DMS 273 treated with DMSO at 0.1 percent for 48 hours (cell line): ENCODE results near the gene RBMXL2.

Experiments used
- DNase-seq: peaks from one replicate; lab custom pipeline; 2025; lab: John Stamatoyannopoulos, UW

RBMXL2 gene

DNA sequence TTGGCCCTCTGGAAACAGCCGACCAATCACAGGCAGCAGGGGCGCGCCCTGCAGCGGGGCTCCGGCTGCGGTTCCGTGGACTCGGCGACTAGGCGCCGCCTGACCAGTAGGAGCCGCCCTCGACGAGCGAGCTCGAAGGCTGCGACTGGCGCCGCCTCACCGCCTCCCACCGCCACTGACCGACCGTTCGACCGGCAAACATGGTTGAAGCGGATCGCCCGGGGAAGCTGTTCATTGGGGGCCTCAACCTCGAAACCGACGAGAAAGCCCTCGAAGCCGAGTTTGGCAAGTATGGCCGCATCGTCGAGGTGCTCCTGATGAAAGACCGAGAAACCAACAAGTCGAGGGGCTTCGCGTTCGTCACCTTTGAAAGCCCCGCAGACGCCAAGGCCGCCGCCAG is at the start of gene RBMXL2:
TSS of gene RBMXL2 (plus strand) at position 78 of the 400 bp plus-strand sequence. CDS start at position 201, 123 bp downstream.
- no peak for DNase-seq

GRCh38 chr11:7046474-7047175 is 42.2 kb upstream of the RBMXL2 start:
- DNase-seq = no peak

DNA sequence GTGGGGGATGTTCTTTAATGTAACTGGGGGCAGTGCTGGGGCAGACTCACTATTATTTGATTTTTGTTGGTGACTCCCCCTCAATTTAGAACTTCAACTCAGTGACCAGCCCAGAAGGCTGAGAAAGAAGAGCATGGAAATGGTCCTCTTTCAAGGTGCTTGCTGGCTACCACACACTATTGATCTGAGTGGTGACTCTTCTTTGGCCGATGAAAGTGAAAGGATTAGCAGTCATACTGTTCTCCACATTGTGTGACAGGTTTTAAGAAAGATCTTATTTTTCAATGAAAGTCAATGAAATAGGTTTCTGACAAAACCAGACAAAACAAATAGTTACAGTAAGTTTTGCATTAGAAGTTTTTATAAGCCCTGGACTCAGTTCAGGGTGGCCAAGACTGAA is 38.6 kb upstream of the RBMXL2 start:
- DNase-seq = no peak

DNA sequence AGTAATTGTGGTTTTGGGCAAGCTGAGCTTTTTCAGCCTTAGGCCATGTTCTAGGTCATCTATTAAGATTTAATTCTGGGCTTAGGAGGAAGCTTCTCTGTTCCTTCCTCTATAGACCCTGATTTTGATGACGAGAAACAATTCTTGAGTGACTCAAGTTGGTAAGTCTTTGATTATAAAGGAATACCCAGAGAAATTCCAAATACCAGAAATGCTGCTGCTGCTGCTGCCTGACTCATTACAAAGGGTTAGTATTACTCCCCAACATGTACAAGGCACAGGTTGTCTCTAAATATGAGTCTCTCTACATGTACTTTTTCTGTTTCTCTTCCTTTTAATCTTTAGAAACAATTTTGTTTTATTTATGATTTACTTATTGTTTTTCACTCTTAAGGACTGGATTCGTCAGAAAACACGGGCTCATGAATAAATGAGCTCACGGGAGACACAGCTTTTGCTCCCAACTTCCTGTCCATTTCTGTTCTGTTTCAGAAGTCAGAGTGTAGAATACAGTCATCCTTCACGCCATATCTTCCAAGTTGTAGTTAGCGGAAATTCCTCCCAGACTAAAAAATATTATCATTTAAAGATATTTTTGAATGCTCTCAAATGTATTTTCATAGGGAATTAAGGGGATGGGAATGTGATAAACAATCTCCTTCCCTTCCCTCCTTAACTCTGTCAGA is 31.8 kb upstream of the RBMXL2 start:
- no peak for DNase-seq

DNA sequence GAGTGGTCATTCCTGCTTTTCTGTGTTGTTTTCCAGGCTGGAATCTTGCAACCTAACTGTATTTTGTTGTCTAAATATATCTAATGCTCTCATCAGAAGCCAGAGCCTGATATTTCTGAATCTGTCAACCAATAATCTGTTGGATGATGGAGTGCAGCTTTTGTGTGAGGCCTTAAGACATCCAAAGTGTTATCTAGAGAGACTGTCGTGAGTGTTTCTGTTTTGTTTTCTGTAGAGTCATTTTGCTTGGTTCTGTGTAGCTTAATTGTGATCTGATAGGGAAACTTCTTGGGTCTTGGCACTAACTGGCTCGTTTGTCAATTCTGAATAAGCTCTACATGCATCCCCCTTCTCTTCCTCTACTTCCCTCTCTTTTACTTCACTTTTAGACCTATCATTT is 31.2 kb upstream of the RBMXL2 start:
- DNase-seq = no peak

- no peak for DNase-seq
Observed at GRCh38 chr11:7060868-7061267, 27.9 kb upstream of the RBMXL2 start.

- DNase-seq = no peak
Observed at GRCh38 chr11:7062534-7062933, 26.3 kb upstream of the RBMXL2 start.

GRCh38 chr11:7072401-7073028 is 16.3 kb upstream of the RBMXL2 start:
- no peak for DNase-seq

DNA sequence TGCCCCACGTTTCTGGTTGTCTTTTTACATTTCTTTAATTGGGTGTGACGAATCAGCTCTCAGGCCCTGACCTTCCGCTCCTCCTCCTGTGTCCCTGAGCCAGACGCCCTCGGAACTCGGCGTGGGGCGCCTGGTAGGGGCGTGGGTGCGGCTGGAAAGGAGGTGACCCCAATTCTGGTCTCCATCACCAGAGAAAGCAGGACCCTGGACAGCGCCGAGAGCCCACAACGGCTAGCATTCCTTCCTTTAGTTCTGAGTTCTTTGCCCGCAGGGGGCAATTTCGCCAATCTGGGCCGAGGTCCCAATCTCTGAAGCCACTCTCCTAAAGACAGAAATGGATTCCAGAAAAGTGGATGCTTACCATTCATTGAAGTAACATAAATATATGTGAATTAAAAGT is 11.7 kb upstream of the RBMXL2 start:
- DNase-seq = no peak

GRCh38 chr11:7079545-7080135 is 9.2 kb upstream of the RBMXL2 start:
- DNase-seq = no peak

- DNase-seq = no peak
Observed at GRCh38 chr11:7080900-7081299, 7.9 kb upstream of the RBMXL2 start.

DNA sequence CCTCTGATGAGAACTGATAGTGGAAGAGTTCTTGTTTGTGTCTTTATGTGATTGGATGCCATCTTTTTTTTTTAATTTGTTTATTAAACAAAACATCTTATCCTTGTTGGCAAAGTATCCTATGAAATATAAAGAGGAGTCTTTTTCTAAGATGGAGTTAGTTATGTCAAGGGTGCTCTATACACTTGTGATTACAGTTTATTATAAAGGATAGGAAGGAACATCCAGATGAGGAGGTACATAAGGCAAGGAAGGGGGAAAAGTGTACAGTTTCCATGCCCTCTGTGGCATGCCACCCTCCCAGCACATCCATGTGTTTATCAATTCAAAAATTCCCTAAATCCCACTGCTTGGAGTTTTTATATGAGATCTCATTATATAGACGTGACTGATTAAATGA is 7.4 kb upstream of the RBMXL2 start:
- DNase-seq = no peak

GRCh38 chr11:7089328-7090251 is 792 bp downstream of the RBMXL2 start:
- DNase-seq = no peak

GRCh38 chr11:7098235-7098832 is 9.5 kb downstream of the RBMXL2 start:
- DNase-seq = no peak

DNA sequence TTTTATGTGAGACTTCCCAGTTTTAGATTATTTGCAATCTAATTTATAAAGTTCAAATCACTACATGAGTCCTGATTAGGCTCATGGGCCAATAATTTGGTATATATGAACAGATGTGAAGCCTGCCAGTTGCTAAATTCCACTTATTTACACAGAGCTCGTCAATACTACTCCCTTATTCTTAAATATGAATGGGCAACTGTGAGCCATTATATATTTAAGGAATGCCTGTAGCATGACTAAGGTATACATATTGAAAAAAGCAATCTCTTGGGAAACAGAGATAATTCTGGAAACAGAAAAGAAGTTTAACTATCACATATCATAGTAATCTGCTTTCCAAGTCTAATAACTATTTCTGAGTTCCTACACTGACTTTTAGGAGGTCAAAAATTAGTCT is 27.0 kb downstream of the RBMXL2 start:
- no peak for DNase-seq

DNA sequence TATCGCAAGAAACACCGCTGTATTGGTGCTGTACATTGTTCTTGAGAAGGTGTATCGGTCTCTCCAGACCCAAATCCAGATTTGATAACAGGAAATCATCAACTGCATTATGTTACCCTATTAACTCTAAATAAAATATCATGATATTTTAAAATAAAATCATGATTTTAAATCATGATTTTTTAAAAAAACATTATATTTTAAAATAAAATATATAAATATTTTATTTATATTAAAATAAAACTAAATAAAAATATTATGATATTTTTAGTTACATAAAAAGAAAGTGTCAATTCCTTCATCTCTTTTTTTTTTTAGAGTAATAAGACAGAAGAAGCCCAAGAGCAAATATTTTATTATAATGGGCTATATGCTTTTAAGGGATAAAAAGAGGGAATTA is 27.6 kb downstream of the RBMXL2 start:
- no peak for DNase-seq

GRCh38 chr11:7138051-7138450 is 49.3 kb downstream of the RBMXL2 start:
- no peak for DNase-seq
